GM21825 (cell line): Measurements from ENCODE around the gene KLRF2.
"Not testable (repeated sequence)": the region's sequence is repeated elsewhere in the genome, so short reads cannot be mapped to it uniquely, and the experiment has no call there.

ENCODE experiments used
- ATAC-seq: cut with Tn5 transposase; IDR thresholded peaks from one replicate; pipeline ENCODE4 v1.9.1; 2021; ENCODE audit warnings: mild to moderate bottlenecking, moderate library complexity; ENCODE audit not compliant: unreplicated experiment

The KLRF2 gene, protein sequence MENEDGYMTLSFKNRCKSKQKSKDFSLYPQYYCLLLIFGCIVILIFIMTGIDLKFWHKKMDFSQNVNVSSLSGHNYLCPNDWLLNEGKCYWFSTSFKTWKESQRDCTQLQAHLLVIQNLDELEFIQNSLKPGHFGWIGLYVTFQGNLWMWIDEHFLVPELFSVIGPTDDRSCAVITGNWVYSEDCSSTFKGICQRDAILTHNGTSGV

DNA sequence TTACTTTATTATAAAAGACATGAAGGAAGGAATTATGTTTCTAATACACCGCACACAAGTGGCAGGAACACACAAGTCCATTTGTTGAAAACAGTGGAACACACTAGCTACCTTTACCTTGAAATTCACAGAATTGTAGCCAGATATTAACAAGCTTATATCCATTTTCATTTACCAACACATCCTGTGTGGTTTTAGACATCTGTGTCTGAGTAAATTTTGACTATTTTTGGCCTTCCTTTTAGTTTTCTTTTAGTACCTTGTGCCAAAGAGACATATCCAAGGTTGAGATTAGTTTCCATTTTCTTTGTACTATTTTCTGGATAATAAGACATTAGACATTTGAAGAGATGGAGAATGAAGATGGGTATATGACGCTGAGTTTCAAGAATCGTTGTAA is at the start of gene KLRF2:
Gene KLRF2 (plus strand): TSS at position 244 of the 400 bp plus-strand sequence. CDS start 107 bp downstream, at position 351.
- ATAC-seq = no peak

DNA sequence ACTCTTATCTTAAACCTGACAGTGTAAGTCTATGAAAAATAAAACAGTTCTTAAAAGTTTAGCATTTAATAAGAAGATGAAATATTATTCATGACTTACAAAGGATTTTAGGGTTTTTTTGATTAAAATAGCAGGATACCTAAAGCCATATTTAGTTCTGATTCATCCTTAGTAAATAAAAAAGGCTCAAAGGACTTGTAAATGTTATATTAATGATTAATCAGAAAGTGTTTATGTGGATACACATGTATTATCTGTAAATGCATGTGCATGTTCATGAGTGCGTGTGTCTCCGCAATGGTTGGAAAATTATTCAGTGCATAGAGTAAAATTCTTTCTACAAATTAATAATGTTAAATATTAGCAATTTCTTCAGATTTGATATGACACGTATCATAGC is 49.6 kb upstream of the KLRF2 start:
- ATAC-seq = no peak

DNA sequence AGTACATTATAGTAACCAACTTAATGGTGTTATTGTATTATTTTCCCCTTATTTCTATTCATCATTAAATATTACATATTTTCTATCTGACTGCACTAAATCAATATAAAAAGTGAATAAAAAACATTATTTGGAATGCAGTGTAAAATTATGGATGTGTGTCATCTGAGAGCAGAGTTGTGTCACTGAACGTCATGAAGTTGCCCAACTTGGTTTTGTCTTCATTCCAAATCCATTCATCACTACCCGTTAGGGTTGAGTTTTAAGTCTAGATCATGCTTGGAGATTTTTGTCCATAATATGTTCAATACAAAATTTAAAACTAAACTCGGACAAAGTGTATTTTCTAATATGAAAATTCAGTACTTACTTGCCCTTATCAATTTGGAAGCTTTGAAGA is 37.9 kb upstream of the KLRF2 start:
- no peak for ATAC-seq

DNA sequence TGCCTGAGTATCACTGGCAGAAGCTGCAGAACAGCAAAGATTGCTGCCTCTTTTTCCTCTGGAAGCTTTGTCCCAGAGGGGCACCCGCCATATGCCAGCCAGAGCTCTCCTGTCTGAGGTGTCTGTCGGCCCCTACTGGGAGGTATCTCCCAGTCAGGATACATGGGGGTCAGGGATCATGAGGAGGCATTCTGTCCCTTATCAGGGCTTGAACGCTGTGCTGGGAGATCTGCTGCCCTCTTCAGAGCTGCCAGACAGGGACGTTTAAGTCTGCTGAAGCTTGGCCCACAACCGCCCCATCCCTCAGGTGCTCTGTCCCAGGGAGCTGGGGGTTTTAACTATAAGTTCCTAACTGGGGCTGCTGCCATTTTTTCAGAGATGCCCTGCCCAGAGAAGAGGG is 32.4 kb upstream of the KLRF2 start:
- no peak for ATAC-seq

DNA sequence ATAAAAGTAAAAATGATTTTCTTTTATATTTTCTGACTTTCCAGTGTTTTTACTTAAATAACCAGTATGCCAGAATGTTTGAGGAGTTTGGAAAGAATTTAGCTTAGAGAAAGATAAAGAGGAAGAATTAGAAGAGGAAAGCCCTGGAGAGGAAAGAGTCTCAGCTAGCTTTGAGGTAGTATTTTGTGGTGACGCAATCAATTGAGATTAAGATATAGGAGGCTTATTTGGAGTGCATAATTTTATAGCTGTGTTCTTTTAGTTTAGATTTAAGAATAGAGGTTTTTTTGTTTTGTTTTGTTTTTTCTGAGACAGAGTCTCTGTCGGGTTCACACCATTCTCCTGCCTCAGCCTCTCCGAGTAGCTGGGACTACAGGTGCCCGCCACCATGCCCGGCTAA is 30.2 kb upstream of the KLRF2 start:
- ATAC-seq = no peak

DNA sequence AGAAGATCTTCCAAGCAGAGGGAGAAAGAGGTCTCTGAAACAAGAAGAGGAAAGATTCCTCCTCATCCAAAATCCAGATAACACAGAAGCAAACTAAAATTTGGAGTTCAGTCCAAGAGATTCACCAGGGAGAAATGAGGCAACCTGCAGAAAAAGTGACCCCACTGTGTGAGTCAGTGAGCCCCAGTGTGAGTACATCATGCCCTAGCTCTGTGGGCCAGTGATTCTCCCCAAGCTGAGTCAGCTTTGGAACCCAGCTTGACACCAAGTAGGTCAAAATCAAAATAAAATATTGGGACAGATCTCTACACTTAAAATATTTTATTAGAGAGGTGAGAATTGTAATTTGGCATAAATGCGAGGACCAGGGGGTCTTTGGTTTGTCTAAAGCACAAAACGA is 29.4 kb upstream of the KLRF2 start:
- ATAC-seq = no peak

DNA sequence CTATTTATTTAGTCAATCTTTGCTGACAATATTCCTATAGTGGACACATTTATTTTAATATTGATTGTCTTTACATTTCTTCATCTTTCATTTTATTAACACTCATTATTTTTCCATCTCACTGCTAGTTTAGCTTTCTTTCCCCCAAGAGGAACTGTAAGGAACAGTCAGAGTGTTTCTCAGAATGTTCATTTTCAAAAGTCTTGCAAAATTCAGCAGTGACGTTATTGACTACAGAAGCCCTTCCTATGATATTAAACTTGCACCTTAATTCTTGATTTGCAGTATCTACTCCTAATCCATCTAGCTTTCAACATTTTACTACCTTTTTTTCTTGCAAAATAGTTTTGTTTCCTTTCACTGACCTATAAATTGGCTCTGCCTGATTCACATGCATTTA is 25.1 kb upstream of the KLRF2 start:
- no peak for ATAC-seq

DNA sequence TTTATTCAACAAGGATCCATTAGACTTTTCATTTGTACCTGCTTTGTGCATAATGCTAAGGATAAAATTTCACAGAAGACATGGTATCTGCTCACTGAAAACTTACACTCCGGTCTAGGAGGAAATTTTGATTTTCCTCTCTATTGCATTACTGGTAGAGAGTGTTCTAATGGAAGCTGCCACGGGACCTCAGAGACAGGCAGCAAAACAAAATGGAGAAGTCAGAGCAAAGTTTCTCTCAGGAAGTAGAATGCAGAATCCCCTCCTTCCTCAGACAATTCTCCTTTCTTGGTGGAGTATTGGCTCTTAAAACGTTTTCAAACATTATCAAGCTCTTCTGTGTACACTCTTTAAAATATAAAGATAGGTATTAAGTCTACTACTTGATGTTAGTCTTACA is 24.4 kb upstream of the KLRF2 start:
- no peak for ATAC-seq

DNA sequence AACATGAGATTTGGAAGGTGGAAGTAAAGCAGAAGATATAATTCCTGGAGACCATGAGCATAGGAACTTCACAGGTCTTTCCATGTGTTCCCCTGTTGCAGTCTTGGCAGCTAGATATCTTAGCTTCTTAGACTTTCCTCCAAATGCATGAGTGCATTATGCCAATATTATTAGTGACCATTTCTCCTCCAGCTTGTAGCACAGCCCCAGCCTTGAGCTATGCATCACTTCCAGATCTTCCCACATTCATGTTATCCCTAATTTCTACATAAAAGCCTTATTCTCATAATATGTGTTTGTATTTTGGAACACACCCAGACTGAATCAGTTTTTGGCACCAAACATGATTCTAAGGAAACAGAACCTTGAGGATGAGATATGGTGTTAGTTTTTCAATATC is 23.2 kb upstream of the KLRF2 start:
- ATAC-seq = no peak

DNA sequence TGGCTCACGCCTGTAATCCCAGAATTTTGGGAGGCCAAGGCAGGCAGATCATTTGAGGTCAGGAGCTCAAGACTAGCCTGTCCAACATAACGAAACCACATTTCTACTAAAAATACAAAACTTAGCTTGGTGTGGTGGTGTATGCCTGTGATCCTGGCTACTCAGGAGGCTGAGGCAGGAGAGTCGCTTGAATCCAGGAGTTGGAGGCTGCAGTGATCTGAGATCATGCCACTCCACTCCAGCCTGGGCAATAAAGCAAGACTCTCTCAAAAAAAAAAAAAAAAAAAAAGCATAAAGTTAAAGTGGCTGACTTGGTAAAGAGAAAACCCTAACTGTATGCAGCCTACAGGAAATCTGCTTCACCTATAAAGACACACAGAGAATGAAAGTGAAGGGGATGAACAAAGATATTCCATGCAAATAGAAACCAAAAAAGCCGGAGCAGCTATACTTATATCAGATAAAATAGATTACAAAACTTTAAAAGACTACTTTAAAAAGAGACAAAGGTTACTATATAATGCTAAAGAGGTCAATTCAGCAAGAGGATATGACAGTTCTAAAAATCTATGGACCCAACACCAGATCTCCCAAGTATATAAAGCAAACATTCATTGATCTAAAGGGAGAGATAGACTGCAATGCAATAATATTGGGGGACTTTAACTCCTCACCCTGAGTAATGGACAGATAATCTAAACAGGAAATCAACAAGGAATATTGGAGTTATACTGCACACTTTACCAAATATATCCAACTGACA is 16.2 kb upstream of the KLRF2 start:
- ATAC-seq = no peak

DNA sequence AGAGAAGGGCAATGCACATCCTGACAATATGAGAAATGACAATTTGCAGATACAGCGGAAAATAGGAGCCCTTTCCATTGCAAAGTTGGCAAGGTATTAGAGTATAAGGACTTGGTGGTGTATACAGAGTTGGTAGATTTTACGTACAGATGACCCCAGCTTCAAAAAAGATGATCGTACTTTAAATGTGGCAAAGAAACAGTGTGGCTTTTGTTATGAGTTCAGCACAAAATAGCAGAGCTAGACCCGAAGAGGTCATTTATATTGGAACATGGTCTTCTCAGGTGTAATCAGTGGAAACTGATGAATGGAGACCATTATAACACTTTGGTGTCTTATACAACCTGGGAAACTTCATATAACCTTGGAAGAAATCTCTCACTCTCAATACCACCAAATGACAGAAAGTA is 14.4 kb upstream of the KLRF2 start:
- ATAC-seq = no peak

DNA sequence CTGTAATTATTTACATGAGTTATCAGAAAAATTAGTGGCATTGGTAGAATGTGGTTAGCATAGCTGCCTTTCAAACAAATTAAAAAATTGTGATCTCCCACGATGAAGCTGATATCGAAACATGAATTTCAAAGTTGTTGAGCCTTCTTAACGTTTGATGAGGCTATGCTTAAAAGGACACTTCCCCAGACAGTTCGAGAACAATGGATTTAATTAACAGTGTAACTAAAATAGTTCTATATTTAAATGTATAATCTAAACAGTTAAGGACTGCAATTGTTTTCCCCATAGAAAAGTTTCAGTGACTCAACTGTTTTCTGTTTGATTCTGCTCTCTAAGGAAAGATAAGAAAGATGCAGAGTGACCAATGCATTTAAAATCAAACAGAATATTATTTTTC is 13.8 kb upstream of the KLRF2 start:
- ATAC-seq = no peak

DNA sequence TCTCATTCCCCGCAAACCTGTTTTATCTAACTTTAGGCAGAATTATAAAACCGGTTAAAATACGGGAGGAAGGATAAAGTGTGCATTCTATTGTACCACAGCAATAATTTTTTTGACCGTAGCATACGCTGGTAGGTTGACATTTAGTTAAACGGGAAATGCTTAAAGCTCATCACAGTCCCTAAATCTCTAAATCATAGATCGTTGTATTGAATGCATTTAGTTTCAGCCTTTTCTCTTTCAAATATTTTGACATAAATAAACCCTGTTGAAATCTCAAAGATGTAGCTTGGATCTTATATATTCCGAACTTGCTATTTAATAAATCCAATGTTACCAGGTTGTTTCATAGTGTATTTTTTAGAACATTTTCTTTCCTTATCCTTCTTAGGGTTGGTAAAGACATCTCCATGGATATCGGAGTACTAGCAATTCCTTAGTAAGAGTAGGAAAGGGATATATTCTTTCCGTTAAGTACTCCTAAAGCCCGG is 12.9 kb upstream of the KLRF2 start:
- ATAC-seq = no peak

DNA sequence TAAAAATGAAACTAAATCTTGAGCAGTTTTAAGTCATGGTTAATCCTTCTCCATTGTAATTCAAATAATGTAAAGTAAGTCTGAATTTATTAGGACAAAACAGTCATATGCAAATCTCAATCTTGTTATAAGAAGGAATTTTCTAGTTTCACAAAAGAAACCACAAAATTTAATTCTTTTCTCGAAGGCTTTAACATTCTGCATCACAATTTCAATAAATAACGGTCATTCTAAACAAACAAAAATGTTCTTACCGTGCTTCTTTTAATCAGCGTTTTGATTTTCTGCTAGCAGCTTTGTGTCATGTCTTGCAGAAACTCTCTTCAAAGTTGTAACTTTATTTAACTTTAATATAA is 12.4 kb upstream of the KLRF2 start:
- ATAC-seq = no peak

DNA sequence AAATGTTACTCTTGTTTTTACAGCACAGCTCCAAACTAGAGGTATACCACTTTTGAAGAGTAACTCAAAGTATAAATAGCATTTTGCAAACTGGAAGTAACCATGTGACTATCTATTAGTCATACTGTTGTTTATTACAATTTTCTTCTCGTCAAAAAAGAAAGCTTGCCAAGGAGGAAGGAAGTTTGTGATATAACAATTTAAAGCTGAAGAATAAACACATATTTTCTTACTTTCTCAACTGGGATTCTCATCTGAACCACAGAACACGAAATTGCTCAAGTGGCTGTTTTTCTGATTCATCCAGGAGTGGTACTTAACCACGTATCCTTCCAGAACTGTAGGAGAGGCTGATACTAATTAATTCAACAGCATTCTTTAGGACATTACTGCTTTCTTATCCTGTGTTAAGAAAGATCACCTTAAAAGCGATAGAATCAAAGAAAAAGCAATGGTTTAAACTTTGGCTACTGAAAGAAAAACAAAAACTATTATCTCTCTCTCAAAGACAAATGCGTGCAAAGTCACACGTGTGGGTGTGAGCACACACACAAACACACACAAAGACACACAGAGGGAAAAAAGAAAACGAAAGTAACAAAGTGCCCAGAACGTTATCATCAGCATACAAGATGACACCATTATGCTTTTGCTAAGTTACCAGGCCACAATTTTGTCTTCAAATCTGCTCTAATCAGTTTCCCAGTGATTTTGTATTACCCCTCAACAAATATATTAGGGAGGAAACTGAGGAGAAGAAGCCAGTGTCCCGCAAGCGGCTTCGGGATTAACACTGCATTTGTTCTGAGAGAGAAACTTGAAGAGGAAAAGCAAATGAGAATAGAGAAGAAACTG is 11.8 kb upstream of the KLRF2 start, which contains the start of gene CLEC2B:
Gene CLEC2B (minus strand): TSS at position 48 of the 855 bp plus-strand sequence.
- no peak for ATAC-seq

DNA sequence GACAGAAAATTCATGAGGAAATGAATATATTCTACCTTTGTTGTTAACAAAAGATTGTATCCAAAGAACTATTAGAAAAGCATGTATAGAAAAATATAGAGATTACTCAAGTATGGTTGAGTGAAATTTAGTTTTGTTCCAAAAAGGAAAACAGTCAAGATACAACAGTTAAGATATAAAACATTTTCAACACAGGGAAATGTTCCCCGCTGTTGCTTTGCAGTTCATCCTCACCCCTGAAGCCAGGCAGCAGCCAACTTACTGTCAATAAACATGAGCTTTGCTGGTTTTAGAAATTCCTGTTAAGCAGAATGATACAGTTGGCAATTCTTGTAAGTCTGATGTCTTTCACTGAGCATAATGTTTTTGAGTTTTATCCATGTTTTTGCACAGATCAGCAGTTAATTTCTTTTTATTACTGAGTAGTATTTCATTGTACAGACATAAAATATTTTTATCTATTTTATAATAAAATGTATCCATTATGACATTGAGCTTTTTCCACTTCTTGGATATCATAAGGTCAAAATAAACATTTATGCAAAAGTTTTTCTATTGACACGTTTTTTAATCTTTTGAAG is 10.9 kb upstream of the KLRF2 start:
- ATAC-seq = no peak

DNA sequence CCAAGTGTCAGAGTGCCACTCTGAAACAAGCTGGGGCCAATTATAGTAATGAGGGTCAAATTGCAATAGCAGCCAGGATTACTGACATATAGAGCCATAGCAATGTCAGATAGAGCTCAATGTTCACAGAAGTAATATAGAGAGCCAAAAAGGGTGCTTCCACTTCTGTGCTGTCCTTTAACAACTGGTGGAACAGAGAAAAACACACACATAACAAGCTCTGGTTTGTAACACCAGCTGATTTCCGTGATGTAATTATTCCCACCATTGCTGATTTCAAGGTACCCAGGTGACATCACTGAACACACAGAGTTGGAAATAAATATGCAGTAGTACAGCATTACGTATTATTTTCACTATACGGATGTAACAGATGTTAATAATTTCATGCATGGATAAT is 9.1 kb upstream of the KLRF2 start:
- no peak for ATAC-seq

DNA sequence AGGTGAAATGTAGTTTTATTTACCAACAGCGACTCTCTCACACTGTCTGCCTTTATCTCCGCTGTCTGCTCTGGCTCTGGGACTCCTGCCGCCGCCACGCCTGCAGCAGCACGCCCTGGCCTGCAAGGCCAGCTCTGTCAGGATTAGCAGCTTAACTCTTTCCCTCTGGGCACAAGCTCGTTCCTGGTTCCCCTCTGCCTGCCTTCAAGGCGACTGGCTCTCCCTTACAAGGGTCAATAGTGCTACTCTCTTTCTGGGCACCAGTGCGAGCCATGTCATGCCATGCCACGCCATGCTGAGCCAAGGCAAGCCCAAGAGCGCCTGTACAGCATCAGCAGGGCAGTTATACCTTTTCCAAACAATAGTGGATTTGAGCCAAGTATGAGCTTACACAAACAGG is 8.5 kb upstream of the KLRF2 start:
- no peak for ATAC-seq

DNA sequence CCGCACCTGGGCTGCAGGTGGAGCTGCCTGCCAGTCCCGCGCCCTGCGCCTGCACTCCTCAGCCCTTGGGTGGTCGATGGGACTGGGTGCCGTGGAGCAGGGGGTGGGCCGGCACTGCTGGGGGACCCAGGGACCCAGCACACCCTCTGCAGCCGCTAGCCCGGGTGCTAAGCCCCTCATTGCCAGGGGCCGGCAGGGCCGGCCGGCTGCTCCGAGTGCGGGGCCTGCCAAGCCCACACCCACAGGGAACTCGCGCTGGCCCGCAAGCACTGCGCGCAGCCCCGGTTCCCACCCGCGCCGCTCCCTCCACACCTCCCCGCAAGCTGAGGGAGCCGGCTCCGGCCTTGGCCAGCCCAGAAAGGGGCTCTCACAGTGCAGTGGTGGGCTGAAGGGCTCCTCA is 5.2 kb upstream of the KLRF2 start:
- not testable (repeated sequence) for ATAC-seq

DNA sequence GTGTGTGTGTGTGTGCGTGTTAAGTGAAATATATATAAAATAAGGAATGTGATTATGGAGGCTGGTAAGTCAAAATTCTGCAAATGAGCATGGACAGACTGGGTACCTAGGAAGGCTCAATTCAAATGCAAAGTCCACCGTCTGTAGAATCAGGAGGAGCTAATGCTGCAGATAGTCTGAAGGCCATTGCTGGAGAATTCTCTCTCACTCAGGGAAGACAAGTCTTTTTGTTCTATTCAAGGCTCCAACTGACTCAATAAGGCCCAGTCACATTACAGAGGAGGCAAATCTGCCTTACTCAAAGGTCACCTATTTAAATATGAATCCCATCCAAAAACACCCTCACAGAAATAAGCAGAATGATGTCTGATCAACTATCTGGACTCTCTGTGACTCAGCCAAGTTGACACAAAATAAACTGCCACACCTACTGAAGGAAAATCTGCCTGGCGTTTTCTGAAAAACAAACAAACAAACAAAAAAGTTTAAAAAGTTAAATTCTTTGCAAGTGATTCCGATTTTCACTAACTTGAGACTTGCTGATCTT is 684 bp upstream of the KLRF2 start:
- no peak for ATAC-seq

DNA sequence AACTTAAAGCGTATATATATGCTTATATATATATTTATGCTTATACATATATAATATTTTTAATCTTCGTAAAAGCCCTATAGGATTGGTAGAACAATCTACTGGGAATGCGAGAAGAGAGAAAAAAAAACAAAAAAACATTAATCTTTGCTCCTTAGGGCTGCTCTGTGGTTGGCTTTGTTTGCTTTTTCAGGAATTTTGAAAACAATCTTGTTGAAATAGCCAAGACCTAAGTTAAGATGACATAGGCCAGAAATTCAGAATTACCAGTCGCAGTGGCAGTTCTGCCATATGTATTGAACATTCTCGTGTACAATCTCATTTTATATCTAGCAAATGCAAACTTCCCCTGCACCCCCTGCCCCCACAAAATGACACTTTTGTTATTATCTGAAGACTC is 699 bp downstream of the KLRF2 start:
- no peak for ATAC-seq
